ENCODE data around the gene GRK2. TPM values are rescaled to one million over a fixed set of nuclear protein-coding genes. Genes with fewer than 3 reads are reported as not detected.
A peak's percentile ranks its signal among the peaks of the same experiment; 100 is the strongest.

Gene GRK2
- total RNA-seq, 1 donor from 2014 or later: 27.7 TPM

DNA sequence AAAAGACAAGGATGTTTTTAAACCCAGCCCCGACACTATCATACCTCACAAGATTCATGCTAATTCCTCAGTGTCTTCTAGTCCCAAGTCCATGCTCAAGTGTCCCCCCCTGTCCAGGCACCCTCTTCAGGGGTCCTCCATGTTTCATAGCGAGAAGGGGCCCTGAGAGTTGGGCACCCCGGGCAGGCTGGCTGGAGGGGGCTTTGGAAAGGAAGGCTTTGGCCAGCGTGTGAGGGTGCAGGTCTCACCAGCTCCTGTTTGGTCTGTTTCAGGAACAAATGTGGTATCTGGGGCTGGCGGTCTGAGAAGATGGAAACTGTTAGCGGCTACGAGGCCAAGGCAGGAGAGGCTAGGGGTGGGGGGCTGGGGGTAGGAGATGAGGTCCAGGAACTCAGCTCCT, 32.5 kb downstream of the GRK2 start:
- H3K4me1 ChIP-seq (ENCODE audit: control insufficient read depth in 3 of 3, insufficient read depth in 3 of 3, low read length in 3 of 3): peaks cover 11 to 18% (median 16%) of the 10 kb centered on the region in 3 donors
- peaks cover 0 to 5% (median 0%) of the 10 kb centered on the region in 3 donors for H3K9me3 ChIP-seq (ENCODE audit: control insufficient read depth in 3 of 3, low read length in 3 of 3)
- peaks cover 15 to 22% (median 17%) of the 10 kb centered on the region in 3 donors for H3K36me3 ChIP-seq (ENCODE audit: control insufficient read depth in 3 of 3, insufficient read depth in 3 of 3, low read length in 3 of 3)

GRCh38 chr11:67299471-67300191, 33.4 kb downstream of the GRK2 start:
- no peak overlapping the region for H3K4me3 ChIP-seq (ENCODE audit: low read length in 3 of 3)
- peaks cover 15 to 20% (median 16%) of the 10 kb centered on the region in 3 donors for H3K36me3 ChIP-seq (ENCODE audit: control insufficient read depth in 3 of 3, insufficient read depth in 3 of 3, low read length in 3 of 3)
- H3K9ac ChIP-seq (ENCODE audit: low read depth in 1 of 3, low read length in 3 of 3): no peak overlapping the region
- no peaks in the 10 kb centered on the region for H3K27me3 ChIP-seq (ENCODE audit: control insufficient read depth in 3 of 3, insufficient read depth in 3 of 3, low read length in 3 of 3)
- peaks cover 0 to 5% (median 0%) of the 10 kb centered on the region in 3 donors for H3K9me3 ChIP-seq (ENCODE audit: control insufficient read depth in 3 of 3, low read length in 3 of 3)
- no peak overlapping the region for H3K27ac ChIP-seq (ENCODE audit: low read depth, low read length)
- peaks cover 20 to 27% (median 24%) of the 10 kb centered on the region in 3 donors for H3K4me1 ChIP-seq (ENCODE audit: control insufficient read depth in 3 of 3, insufficient read depth in 3 of 3, low read length in 3 of 3)

More for the DNA sequence above, 32.5 kb downstream of the GRK2 start:
- no peaks in the 10 kb centered on the region for H3K27me3 ChIP-seq (ENCODE audit: control insufficient read depth in 3 of 3, insufficient read depth in 3 of 3, low read length in 3 of 3)
- no peak overlapping the region for H3K27ac ChIP-seq (ENCODE audit: low read depth, low read length)
- no peak overlapping the region for H3K9ac ChIP-seq (ENCODE audit: low read depth in 1 of 3, low read length in 3 of 3)
- H3K4me3 ChIP-seq (ENCODE audit: low read length in 3 of 3): no peak overlapping the region

- peaks cover 15 to 20% (median 16%) of the 10 kb centered on the region in 3 donors for H3K36me3 ChIP-seq (ENCODE audit: control insufficient read depth in 3 of 3, insufficient read depth in 3 of 3, low read length in 3 of 3)
- H3K9me3 ChIP-seq (ENCODE audit: control insufficient read depth in 3 of 3, low read length in 3 of 3): peaks cover 0 to 5% (median 0%) of the 10 kb centered on the region in 3 donors
- H3K27ac ChIP-seq (ENCODE audit: low read depth, low read length): no peak overlapping the region
- H3K27me3 ChIP-seq (ENCODE audit: control insufficient read depth in 3 of 3, insufficient read depth in 3 of 3, low read length in 3 of 3): no peaks in the 10 kb centered on the region
- H3K4me1 ChIP-seq (ENCODE audit: control insufficient read depth in 3 of 3, insufficient read depth in 3 of 3, low read length in 3 of 3): peaks cover 20 to 30% (median 25%) of the 10 kb centered on the region in 3 donors
- no peak overlapping the region for H3K9ac ChIP-seq (ENCODE audit: low read depth in 1 of 3, low read length in 3 of 3)
- no peak overlapping the region for H3K4me3 ChIP-seq (ENCODE audit: low read length in 3 of 3)
Measured at GRCh38 chr11:67300256-67300755, 34.0 kb downstream of the GRK2 start.

GRCh38 chr11:67300756-67301312, 34.6 kb downstream of the GRK2 start:
- Histone ChIP-seq H3K27me3 (ENCODE audit: control insufficient read depth in 3 of 3, insufficient read depth in 3 of 3, low read length in 3 of 3) (no peaks in the 10 kb centered on the region), H3K4me3 (ENCODE audit: low read length in 3 of 3) (no peak overlapping the region), H3K9ac (ENCODE audit: low read depth in 1 of 3, low read length in 3 of 3) (no peak overlapping the region), H3K9me3 (ENCODE audit: control insufficient read depth in 3 of 3, low read length in 3 of 3) (peaks cover 0 to 5% (median 0%) of the 10 kb centered on the region in 3 donors), H3K36me3 (ENCODE audit: control insufficient read depth in 3 of 3, insufficient read depth in 3 of 3, low read length in 3 of 3) (peaks cover 15 to 20% (median 16%) of the 10 kb centered on the region in 3 donors), H3K27ac (ENCODE audit: low read depth, low read length) (no peak overlapping the region), H3K4me1 (ENCODE audit: control insufficient read depth in 3 of 3, insufficient read depth in 3 of 3, low read length in 3 of 3) (peaks cover 22 to 30% (median 25%) of the 10 kb centered on the region in 3 donors)

DNA sequence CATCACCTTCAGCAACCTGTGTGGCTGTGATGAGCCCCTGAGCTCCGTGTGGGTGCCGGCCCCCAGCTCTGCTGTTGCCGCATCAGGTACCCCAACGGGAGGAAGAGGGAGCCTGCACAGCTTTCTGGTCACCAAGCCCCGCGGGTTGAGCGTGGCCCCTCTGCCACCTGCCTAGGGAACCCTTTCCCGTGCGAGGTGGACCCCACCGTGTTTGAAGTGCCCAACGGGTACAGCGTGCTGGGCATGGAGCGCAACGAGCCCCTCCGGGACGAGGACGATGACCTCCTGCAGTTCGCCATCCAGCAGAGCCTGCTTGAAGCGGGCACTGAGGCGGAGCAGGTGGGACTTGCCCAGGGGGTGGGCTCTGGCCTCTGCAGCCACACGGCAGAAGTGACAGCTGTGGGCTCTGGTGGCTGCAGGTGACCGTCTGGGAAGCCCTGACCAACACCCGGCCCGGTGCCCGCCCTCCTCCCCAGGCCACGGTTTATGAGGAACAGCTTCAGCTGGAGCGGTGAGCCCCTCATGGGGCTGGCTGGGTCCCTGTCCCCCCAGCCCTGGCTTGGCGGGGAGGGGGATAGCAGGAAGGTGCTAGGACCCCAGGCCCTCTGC, 35.1 kb downstream of the GRK2 start:
- peak overlapping the region; percentile 93 for H3K27ac ChIP-seq (ENCODE audit: low read depth, low read length)
- peak overlapping the region in 2 of 3 donors; percentile 49 to 87 for H3K4me3 ChIP-seq (ENCODE audit: low read length in 3 of 3)
- no peaks in the 10 kb centered on the region for H3K27me3 ChIP-seq (ENCODE audit: control insufficient read depth in 3 of 3, insufficient read depth in 3 of 3, low read length in 3 of 3)
- peak overlapping the region; percentile 73 to 89 (median 86) for H3K9ac ChIP-seq (ENCODE audit: low read depth in 1 of 3, low read length in 3 of 3)
- H3K4me1 ChIP-seq (ENCODE audit: control insufficient read depth in 3 of 3, insufficient read depth in 3 of 3, low read length in 3 of 3): peaks cover 22 to 30% (median 25%) of the 10 kb centered on the region in 3 donors
- H3K36me3 ChIP-seq (ENCODE audit: control insufficient read depth in 3 of 3, insufficient read depth in 3 of 3, low read length in 3 of 3): peaks cover 15 to 20% (median 16%) of the 10 kb centered on the region in 3 donors
- no peaks in the 10 kb centered on the region for H3K9me3 ChIP-seq (ENCODE audit: control insufficient read depth in 3 of 3, low read length in 3 of 3)

DNA sequence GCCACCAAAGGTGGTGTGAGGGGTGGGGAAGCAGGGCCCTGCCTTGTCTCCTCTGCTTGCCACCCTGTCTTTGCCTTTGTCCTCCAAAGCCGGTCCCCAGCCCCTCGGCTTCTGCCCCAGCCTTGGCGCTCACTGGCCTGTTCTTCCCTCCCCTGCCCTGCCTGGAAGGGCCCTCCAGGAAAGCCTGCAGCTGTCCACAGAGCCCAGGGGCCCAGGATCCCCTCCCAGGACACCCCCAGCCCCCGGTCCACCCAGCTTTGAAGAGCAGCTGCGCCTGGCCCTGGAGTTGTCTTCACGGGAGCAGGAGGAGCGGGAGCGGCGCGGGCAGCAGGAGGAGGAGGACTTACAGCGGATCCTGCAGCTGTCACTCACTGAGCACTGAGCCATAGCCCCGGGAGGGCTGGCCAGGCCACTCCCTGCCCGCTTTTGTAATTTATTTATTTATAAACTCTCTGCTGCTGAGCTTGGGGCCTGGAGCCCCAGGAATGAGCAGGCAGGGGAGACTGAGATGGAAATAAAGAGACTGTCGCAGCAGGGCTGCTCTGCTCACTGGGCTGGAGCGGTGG, 35.8 kb downstream of the GRK2 start:
- peaks cover 22 to 30% (median 25%) of the 10 kb centered on the region in 3 donors for H3K4me1 ChIP-seq (ENCODE audit: control insufficient read depth in 3 of 3, insufficient read depth in 3 of 3, low read length in 3 of 3)
- peak overlapping the region; percentile 78 to 87 (median 85) for H3K4me3 ChIP-seq (ENCODE audit: low read length in 3 of 3)
- peak overlapping the region; percentile 86 to 89 (median 86) for H3K9ac ChIP-seq (ENCODE audit: low read depth in 1 of 3, low read length in 3 of 3)
- H3K27me3 ChIP-seq (ENCODE audit: control insufficient read depth in 3 of 3, insufficient read depth in 3 of 3, low read length in 3 of 3): no peaks in the 10 kb centered on the region
- no peaks in the 10 kb centered on the region for H3K9me3 ChIP-seq (ENCODE audit: control insufficient read depth in 3 of 3, low read length in 3 of 3)
- H3K36me3 ChIP-seq (ENCODE audit: control insufficient read depth in 3 of 3, insufficient read depth in 3 of 3, low read length in 3 of 3): peaks cover 15 to 20% (median 16%) of the 10 kb centered on the region in 3 donors
- H3K27ac ChIP-seq (ENCODE audit: low read depth, low read length): peak overlapping the region; percentile 93

DNA sequence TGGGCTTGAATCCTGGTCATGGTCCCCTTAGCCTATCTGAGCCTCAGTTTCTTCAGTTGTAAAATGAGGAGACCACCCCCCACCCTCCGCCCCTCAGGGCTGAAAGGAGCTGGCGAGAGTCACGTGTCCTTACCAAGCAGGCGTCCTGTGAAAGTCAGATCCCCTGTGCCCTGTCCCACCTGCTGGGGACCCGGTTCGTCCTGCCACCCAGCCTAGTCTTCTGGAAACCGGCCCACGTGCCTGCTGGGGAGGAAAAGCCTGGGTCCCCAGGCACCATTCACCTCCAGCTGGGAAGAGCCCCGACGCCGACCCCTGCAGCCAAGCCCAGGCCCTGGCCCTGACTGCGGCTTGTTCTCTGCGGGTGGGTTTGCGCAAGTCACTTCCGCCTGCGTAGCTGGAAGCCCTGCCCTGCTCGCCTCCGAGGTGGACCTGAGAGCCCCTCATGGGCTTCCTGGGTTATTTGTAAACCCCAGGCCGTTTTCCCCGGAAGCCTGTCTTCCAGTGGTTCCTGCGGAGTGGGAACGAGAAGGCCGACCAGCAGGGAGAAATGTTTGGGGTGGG, 36.4 kb downstream of the GRK2 start:
- Histone ChIP-seq H3K4me3 (ENCODE audit: low read length in 3 of 3) (peak overlapping the region; percentile 78 to 87 (median 85)), H3K4me1 (ENCODE audit: control insufficient read depth in 3 of 3, insufficient read depth in 3 of 3, low read length in 3 of 3) (peaks cover 22 to 30% (median 25%) of the 10 kb centered on the region in 3 donors), H3K27ac (ENCODE audit: low read depth, low read length) (peak overlapping the region; percentile 93), H3K9me3 (ENCODE audit: control insufficient read depth in 3 of 3, low read length in 3 of 3) (no peaks in the 10 kb centered on the region), H3K36me3 (ENCODE audit: control insufficient read depth in 3 of 3, insufficient read depth in 3 of 3, low read length in 3 of 3) (peaks cover 18 to 21% (median 20%) of the 10 kb centered on the region in 3 donors), H3K27me3 (ENCODE audit: control insufficient read depth in 3 of 3, insufficient read depth in 3 of 3, low read length in 3 of 3) (no peaks in the 10 kb centered on the region), H3K9ac (ENCODE audit: low read depth in 1 of 3, low read length in 3 of 3) (peak overlapping the region; percentile 86 to 89 (median 86))

GRCh38 chr11:67303132-67303834, 37.0 kb downstream of the GRK2 start, which contains the start of gene SSH3:
TSS of gene SSH3 (plus strand) at chr11:67303530. CDS start at chr11:67303626, 96 bp downstream.
- peaks cover 21 to 22% (median 21%) of the 10 kb centered on the region in 3 donors for H3K36me3 ChIP-seq (ENCODE audit: control insufficient read depth in 3 of 3, insufficient read depth in 3 of 3, low read length in 3 of 3)
- peak within 1 kb of the TSS; percentile 93 for H3K27ac ChIP-seq (ENCODE audit: low read depth, low read length)
- H3K9me3 ChIP-seq (ENCODE audit: control insufficient read depth in 3 of 3, low read length in 3 of 3): no peaks in the 10 kb centered on the region
- peaks cover 22 to 30% (median 25%) of the 10 kb centered on the region in 3 donors for H3K4me1 ChIP-seq (ENCODE audit: control insufficient read depth in 3 of 3, insufficient read depth in 3 of 3, low read length in 3 of 3)
- H3K4me3 ChIP-seq (ENCODE audit: low read length in 3 of 3): peak within 1 kb of the TSS; percentile 78 to 87 (median 85)
- peak within 1 kb of the TSS; percentile 86 to 89 (median 86) for H3K9ac ChIP-seq (ENCODE audit: low read depth in 1 of 3, low read length in 3 of 3)
- H3K27me3 ChIP-seq (ENCODE audit: control insufficient read depth in 3 of 3, insufficient read depth in 3 of 3, low read length in 3 of 3): no peaks in the 10 kb centered on the region

Data from skeletal muscle tissue (tissue), 4 donors.